Activated CD4-positive, alpha-beta T cell treated with anti-CD3 and anti-CD28 coated beads, Interleukin-2, amount 50 U/mL, for 1 hour (primary cell): Measurements from ENCODE around the gene CENPN.

ENCODE experiments used
- DNase-seq: peaks from one replicate; pipeline ENCODE4 v3.0.0-alpha.2; 2020

The CENPN gene

GRCh38 chr16:81035975-81036750, 29.1 kb downstream of the CENPN start:
- peak; percentile 41 for DNase-seq

GRCh38 chr16:81036751-81037350, 29.8 kb downstream of the CENPN start:
- DNase-seq: no peak

GRCh38 chr16:81040131-81040530, 33.1 kb downstream of the CENPN start:
- DNase-seq: no peak

- no peak for DNase-seq
Measured at GRCh38 chr16:81040842-81041241, 33.8 kb downstream of the CENPN start.

GRCh38 chr16:81041696-81042095, 34.7 kb downstream of the CENPN start:
- no peak for DNase-seq

- DNase-seq: no peak
Measured at GRCh38 chr16:81042821-81043220, 35.8 kb downstream of the CENPN start.

- DNase-seq: no peak
Measured at GRCh38 chr16:81053761-81054160, 46.7 kb downstream of the CENPN start.

- no peak for DNase-seq
Measured at GRCh38 chr16:81060576-81061306, 53.7 kb downstream of the CENPN start.

- DNase-seq: no peak
Measured at GRCh38 chr16:81061307-81061640, 54.3 kb downstream of the CENPN start.

- DNase-seq: no peak
Measured at GRCh38 chr16:81061871-81062608, 55.0 kb downstream of the CENPN start.

GRCh38 chr16:81066681-81067080, 59.7 kb downstream of the CENPN start:
- DNase-seq: no peak

GRCh38 chr16:81067166-81067565, 60.2 kb downstream of the CENPN start:
- DNase-seq: no peak

GRCh38 chr16:81069063-81069462, 62.0 kb downstream of the CENPN start:
- DNase-seq: no peak

- DNase-seq: no peak
Measured at GRCh38 chr16:81070979-81071378, 64.0 kb downstream of the CENPN start.

GRCh38 chr16:81071805-81072204, 64.8 kb downstream of the CENPN start:
- DNase-seq: no peak

GRCh38 chr16:81073560-81074330, 66.7 kb downstream of the CENPN start:
- DNase-seq: no peak

- DNase-seq: peak; percentile 94
Measured at GRCh38 chr16:81076566-81077075, 69.6 kb downstream of the CENPN start.

- DNase-seq: peak; percentile 96
Measured at GRCh38 chr16:81077076-81077940, 70.3 kb downstream of the CENPN start, which contains the start of gene C16orf46. TSS of gene C16orf46 (minus strand) at chr16:81077238. CDS start at chr16:81063955, 13,283 bp downstream.

- DNase-seq: no peak
Measured at GRCh38 chr16:81080233-81080632, 73.2 kb downstream of the CENPN start.

- DNase-seq: no peak
Measured at GRCh38 chr16:81081014-81081413, 74.0 kb downstream of the CENPN start.
